ENCODE measurements around the gene IMMP2L.

The IMMP2L gene

GRCh38 chr7:111051832-111052231 is 510.5 kb downstream of the IMMP2L start:
- H3K4me2 ChIP-seq (ENCODE audit: low read depth, low read length, poor library complexity, severe bottlenecking), result no peak overlapping the region
- no peaks in the 10 kb centered on the region for H4K20me1 ChIP-seq (ENCODE audit: insufficient read depth, low read length, poor library complexity, severe bottlenecking)
- H3K79me2 ChIP-seq (ENCODE audit: insufficient read depth, low read length), result no peaks in the 10 kb centered on the region
- peaks cover 10% of the 10 kb centered on the region for H3K4me1 ChIP-seq (ENCODE audit: insufficient read depth, low read length, poor library complexity, severe bottlenecking)
- no peak overlapping the region for H3K9ac ChIP-seq (ENCODE audit: low read depth, low read length, poor library complexity, severe bottlenecking)
- no peaks in the 10 kb centered on the region for H3K27me3 ChIP-seq (ENCODE audit: insufficient read depth, low read length, poor library complexity, severe bottlenecking)
- H3K4me3 ChIP-seq (ENCODE audit: low read length, poor library complexity, severe bottlenecking), result no peak overlapping the region
- no peaks in the 10 kb centered on the region for H3K9me2 ChIP-seq (replicated peaks; ENCODE audit: low read depth, low read length)
- TF ChIP-seq EZH2phosphoT487 (IDR thresholded peaks at IDR 0.05; ENCODE audit: borderline replicate concordance) (no peak), CTCF (conservative IDR thresholded peaks at IDR 0.05; ENCODE audit: low read length) (no peak)
- no peak overlapping the region for H2AFZ ChIP-seq (ENCODE audit: low read length)
- H3K36me3 ChIP-seq (ENCODE audit: insufficient read depth, low read length), result no peaks in the 10 kb centered on the region
- no peaks in the 10 kb centered on the region for H3F3A ChIP-seq (ENCODE audit: low read depth)
- no peaks in the 10 kb centered on the region for H3K9me3 ChIP-seq (ENCODE audit: insufficient read depth, low read depth, low read length)

- Histone ChIP-seq H3K4me1 (ENCODE audit: insufficient read depth, low read length, poor library complexity, severe bottlenecking) (peaks cover 10% of the 10 kb centered on the region), H3K4me3 (ENCODE audit: low read length, poor library complexity, severe bottlenecking) (no peak overlapping the region), H2AFZ (ENCODE audit: low read length) (no peak overlapping the region), H3K36me3 (ENCODE audit: insufficient read depth, low read length) (no peaks in the 10 kb centered on the region), H4K20me1 (ENCODE audit: insufficient read depth, low read length, poor library complexity, severe bottlenecking) (no peaks in the 10 kb centered on the region), H3K4me2 (ENCODE audit: low read depth, low read length, poor library complexity, severe bottlenecking) (no peak overlapping the region), H3K9me3 (ENCODE audit: insufficient read depth, low read depth, low read length) (no peaks in the 10 kb centered on the region), H3F3A (ENCODE audit: low read depth) (no peaks in the 10 kb centered on the region), H3K79me2 (ENCODE audit: insufficient read depth, low read length) (no peaks in the 10 kb centered on the region), H3K27me3 (ENCODE audit: insufficient read depth, low read length, poor library complexity, severe bottlenecking) (no peaks in the 10 kb centered on the region), H3K9ac (ENCODE audit: low read depth, low read length, poor library complexity, severe bottlenecking) (no peak overlapping the region), H3K9me2 (replicated peaks; ENCODE audit: low read depth, low read length) (no peaks in the 10 kb centered on the region)
- TF ChIP-seq CTCF (conservative IDR thresholded peaks at IDR 0.05; ENCODE audit: low read length) (no peak), EZH2phosphoT487 (IDR thresholded peaks at IDR 0.05; ENCODE audit: borderline replicate concordance) (no peak)
These were observed 511.3 kb downstream of the IMMP2L start for GRCh38 chr7:111050875-111051416.

GRCh38 chr7:111049971-111050680 is 512.2 kb downstream of the IMMP2L start:
- Histone ChIP-seq H2AFZ (ENCODE audit: low read length) (no peak overlapping the region), H3K9ac (ENCODE audit: low read depth, low read length, poor library complexity, severe bottlenecking) (no peak overlapping the region), H3F3A (ENCODE audit: low read depth) (no peaks in the 10 kb centered on the region), H3K9me2 (replicated peaks; ENCODE audit: low read depth, low read length) (no peaks in the 10 kb centered on the region), H3K27me3 (ENCODE audit: insufficient read depth, low read length, poor library complexity, severe bottlenecking) (no peaks in the 10 kb centered on the region), H3K4me2 (ENCODE audit: low read depth, low read length, poor library complexity, severe bottlenecking) (no peak overlapping the region), H3K36me3 (ENCODE audit: insufficient read depth, low read length) (no peaks in the 10 kb centered on the region), H3K4me1 (ENCODE audit: insufficient read depth, low read length, poor library complexity, severe bottlenecking) (peaks cover 10% of the 10 kb centered on the region), H3K79me2 (ENCODE audit: insufficient read depth, low read length) (no peaks in the 10 kb centered on the region), H4K20me1 (ENCODE audit: insufficient read depth, low read length, poor library complexity, severe bottlenecking) (no peaks in the 10 kb centered on the region), H3K9me3 (ENCODE audit: insufficient read depth, low read depth, low read length) (no peaks in the 10 kb centered on the region), H3K4me3 (ENCODE audit: low read length, poor library complexity, severe bottlenecking) (no peak overlapping the region)
- TF ChIP-seq CTCF (conservative IDR thresholded peaks at IDR 0.05; ENCODE audit: low read length), result no peak
- no peak for TF ChIP-seq EZH2phosphoT487 (IDR thresholded peaks at IDR 0.05; ENCODE audit: borderline replicate concordance)

Data from Loucy (cell line).